Right lobe of liver (tissue), 4 donors: ENCODE measurements around the gene NUP210.

Experiments
- CTCF ChIP-seq, 4 donors: fragments of 200-600 bp in 3 of 4; fragments of 450-650 bp in 1 of 4; IDR thresholded peaks; one replicate each; pipeline versions ENCODE4 v1.5.1 to v1.8.0; 2016 to 2022; ENCODE audit warnings: antibody characterized with exemption in 4 of 4, mild to moderate bottlenecking in 2 of 4
- POLR2A ChIP-seq: fragments of 450-650 bp; IDR thresholded peaks from one replicate; pipeline ENCODE4 v1.6.1; 2017; ENCODE audit warnings: antibody characterized with exemption, mild to moderate bottlenecking
- donor health status: DM: no; HTN: no; CAD: no.
- donor health status: DM: no; HTN: no; CAD: no.
- donor health status: DM: no; HTN: yes; CAD: no.

GRCh38 chr3:13400114-13400673 is 19.9 kb downstream of the NUP210 start:
- TF ChIP-seq POLR2A: no peak
- no peak for TF ChIP-seq CTCF (IDR thresholded peaks at IDR 0.05)
